GM23338 (cell line): ENCODE data around the gene C19orf81. TPM values are rescaled to one million over a fixed set of nuclear protein-coding genes. Genes with fewer than 3 reads are reported as not detected.

Experiments
- ATAC-seq: fragments of 200-7000 bp; cut with Tn5 transposase; 3 replicates; pipeline ENCODE4 v1.9.1; 2020
- DNase-seq: peaks from one replicate; pipeline ENCODE4 v3.0.0-alpha.2; 2015; ENCODE audit warnings: low spot score
- H2AFZ ChIP-seq: fragments of 200-600 bp; sonication (generic); 2 replicates; pipeline ENCODE4 v1.8.0; 2016; ENCODE audit warnings: antibody characterized with exemption, mild to moderate bottlenecking, moderate library complexity
- H3F3A ChIP-seq: fragments of 200-600 bp; sonication (generic); replicated peaks from 2 replicates; pipeline ENCODE4 v1.8.0; 2017; ENCODE audit warnings: antibody characterized with exemption, mixed run types, low read depth
- H3K27ac ChIP-seq: fragments of 200-600 bp; sonication (generic); 2 replicates; pipeline ENCODE4 v1.6.1; 2016; ENCODE audit warnings: low read depth
- H3K27me3 ChIP-seq: fragments of 200-600 bp; sonication (generic); 2 replicates; pipeline ENCODE4 v1.8.0; 2016; ENCODE audit warnings: mild to moderate bottlenecking, mixed run types, moderate library complexity; ENCODE audit not compliant: insufficient read depth
- H3K36me3 ChIP-seq: fragments of 200-600 bp; sonication (generic); 2 replicates; pipeline ENCODE4 v1.8.0; 2016; ENCODE audit warnings: mild to moderate bottlenecking; ENCODE audit not compliant: insufficient read depth
- H3K4me1 ChIP-seq: fragments of 200-600 bp; sonication (generic); 2 replicates; pipeline ENCODE4 v1.8.0; 2016; ENCODE audit warnings: mild to moderate bottlenecking, moderate library complexity; ENCODE audit not compliant: insufficient read depth
- H3K4me2 ChIP-seq: fragments of 200-600 bp; sonication (generic); 2 replicates; pipeline ENCODE4 v1.7.1; 2017; ENCODE audit warnings: mixed run types
- H3K4me3 ChIP-seq: fragments of 200-600 bp; sonication (generic); 2 replicates; pipeline ENCODE4 v1.6.1; 2016; ENCODE audit warnings: mixed run types
- H3K79me2 ChIP-seq: fragments of 200-600 bp; sonication (generic); replicated peaks from 2 replicates; pipeline ENCODE4 v1.8.0; 2017; ENCODE audit warnings: mild to moderate bottlenecking; ENCODE audit not compliant: insufficient read depth
- H3K9me2 ChIP-seq: fragments of 200-600 bp; sonication (generic); 2 replicates; pipeline ENCODE4 v1.8.0; 2017; ENCODE audit not compliant: insufficient read depth
- H4K20me1 ChIP-seq: fragments of 200-600 bp; sonication (generic); replicated peaks from 2 replicates; pipeline ENCODE4 v1.8.0; 2017; ENCODE audit warnings: mild to moderate bottlenecking; ENCODE audit not compliant: insufficient read depth
- H3K27ac Mint-ChIP-seq: 2 replicates; pipeline ENCODE4 v1.8.0; 2020; ENCODE audit warnings: inconsistent platforms, mild to moderate bottlenecking, moderate library complexity, mixed read lengths
- H3K27me3 Mint-ChIP-seq: 3 replicates; pipeline ENCODE4 v1.8.0; 2022; ENCODE audit warnings: low read depth, mild to moderate bottlenecking, moderate library complexity, mixed read lengths, inconsistent platforms; ENCODE audit not compliant: insufficient read depth, poor library complexity
- H3K36me3 Mint-ChIP-seq: 3 replicates; pipeline ENCODE4 v1.8.0; 2021; ENCODE audit warnings: low read depth, mild to moderate bottlenecking, inconsistent platforms, moderate library complexity, mixed read lengths
- H3K4me1 Mint-ChIP-seq: 3 replicates; pipeline ENCODE4 v1.8.0; 2020; ENCODE audit warnings: mild to moderate bottlenecking, inconsistent platforms, mixed read lengths
- H3K4me3 Mint-ChIP-seq: 3 replicates; pipeline ENCODE4 v1.8.0; 2021; ENCODE audit warnings: moderate library complexity, mild to moderate bottlenecking, inconsistent platforms, mixed read lengths
- H3K9me3 Mint-ChIP-seq: 3 replicates; pipeline ENCODE4 v1.8.0; 2020; ENCODE audit warnings: moderate library complexity, mild to moderate bottlenecking, inconsistent platforms, mixed read lengths
- CREB1 ChIP-seq: fragments of 250-450 bp; sonication (Bioruptor Pico); IDR thresholded peaks from 2 replicates; pipeline ENCODE4 v1.5.0; 2020; ENCODE audit warnings: low read depth, mild to moderate bottlenecking, moderate library complexity
- CTCF ChIP-seq, 2 experiments: fragments of 200-600 bp in 1 of 2; sonication (generic) in 1 of 2; conservative IDR thresholded peaks; 2 replicates each; pipeline versions ENCODE4 v1.5.1 to v1.6.1; 2016 to 2017; ENCODE audit warnings: antibody characterized with exemption in 2 of 2, low read depth in 2 of 2, mild to moderate bottlenecking in 2 of 2, moderate library complexity in 1 of 2
- JUNB ChIP-seq: IDR thresholded peaks from one replicate; pipeline ENCODE4 v1.6.1; 2016; ENCODE audit warnings: antibody characterized with exemption; ENCODE audit not compliant: unreplicated experiment
- POLR2AphosphoS5 ChIP-seq: IDR thresholded peaks from 2 replicates; pipeline ENCODE4 v1.6.1; 2016; ENCODE audit warnings: antibody characterized with exemption, low read depth
- REST ChIP-seq: IDR thresholded peaks from one replicate; pipeline ENCODE4 v1.6.1; 2018; ENCODE audit warnings: antibody characterized with exemption; ENCODE audit not compliant: unreplicated experiment
- STAT1 ChIP-seq: IDR thresholded peaks from one replicate; pipeline ENCODE4 v1.6.1; 2016; ENCODE audit warnings: antibody characterized with exemption; ENCODE audit not compliant: unreplicated experiment
- ZNF462 ChIP-seq: fragments of 250-450 bp; sonication (Bioruptor Pico); IDR thresholded peaks from 2 replicates; pipeline ENCODE4 v1.5.0; 2020; ENCODE audit warnings: mild to moderate bottlenecking, moderate library complexity
- polyA plus RNA-seq: library from polyadenylated mRNA; unstranded; fragments of >200 nt; fragmentation: Nextera tagmentation; extraction: Ambion mirVana; gene quantifications from 2 replicates; pipeline ENCODE4 v1.2.1, GENCODE V29; 2016
- total RNA-seq: library from RNA; depleted of rRNA; stranded (reverse); fragments of >200 nt; shearing (Covaris generic); gene quantifications from 2 replicates; pipeline ENCODE4 v1.2.3, GENCODE V29; 2014

C19orf81 gene
- total and polyA plus RNA-seq, 2 experiments from 2014 or later: 23.2 to 54.3 TPM

DNA sequence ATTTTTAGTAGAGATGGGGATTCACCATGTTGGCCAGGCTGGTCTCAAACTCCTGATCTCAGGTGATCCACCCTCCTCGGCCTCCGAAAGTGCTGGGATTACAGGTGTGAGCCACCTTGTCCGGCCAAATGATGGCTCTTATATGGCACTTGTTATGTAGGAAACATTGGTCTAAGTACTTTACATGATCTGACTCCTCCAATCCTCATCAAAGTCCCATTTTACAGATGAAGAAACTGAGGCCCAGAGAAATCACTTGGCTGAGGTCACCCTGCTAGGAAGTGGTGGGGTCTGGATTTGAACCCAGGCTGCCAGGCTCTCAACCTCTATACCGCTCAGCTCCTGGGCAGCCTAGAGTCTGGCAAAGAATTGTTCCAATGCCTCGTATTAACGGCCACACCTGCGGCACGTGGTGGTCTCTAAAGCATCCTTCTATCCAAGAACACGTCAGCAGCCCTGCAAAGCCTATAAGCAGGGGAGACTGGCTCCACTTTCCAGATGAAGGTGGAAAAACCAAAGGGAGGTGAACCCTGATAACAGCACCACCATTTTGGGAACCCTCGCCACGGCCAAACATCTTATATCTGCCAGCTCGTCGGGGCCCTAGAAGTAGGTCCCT is 52.2 kb downstream of the C19orf81 start (continued):
- TF ChIP-seq ZNF462 (CRISPR knock-in tag) (no peak), REST (no peak)

GRCh38 chr19:50702158-50702870 is 53.1 kb downstream of the C19orf81 start:
- Histone ChIP-seq H3F3A (no peaks in the 10 kb centered on the region), H3K4me1 (0 out of 2 replicates have a peak, but pooled peaks cover 2% of the 10 kb centered on the region), H4K20me1 (no peaks in the 10 kb centered on the region), H3K36me3 (no peaks in the 10 kb centered on the region), H3K4me2 (no peak overlapping the region), H3K27me3 (peaks cover 38% of the 10 kb centered on the region), H3K9me2 (no peaks in the 10 kb centered on the region), H3K4me3 (no peak overlapping the region), H2AFZ (no peak overlapping the region), H3K27ac (no peak overlapping the region), H3K79me2 (no peaks in the 10 kb centered on the region)
- peaks cover 91% of the 10 kb centered on the region for H3K9me3 Mint-ChIP-seq
- no peak overlapping the region for H3K4me3 Mint-ChIP-seq
- H3K27ac Mint-ChIP-seq: no peak overlapping the region
- no peaks in the 10 kb centered on the region for H3K4me1 Mint-ChIP-seq
- H3K36me3 Mint-ChIP-seq: peaks cover 51% of the 10 kb centered on the region
- ATAC-seq (no peak), DNase-seq (no peak)
- peaks cover 3% of the 10 kb centered on the region for H3K27me3 Mint-ChIP-seq
- TF ChIP-seq POLR2AphosphoS5 (no peak), CTCF (conservative IDR thresholded peaks at IDR 0.05; ENCODE audit: low read depth in 2 of 2) (no peak), JUNB (no peak), REST (no peak), CREB1 (CRISPR knock-in tag) (no peak), STAT1 (no peak)
